KG1 (cell line): ENCODE data around the gene MDP1.

ENCODE experiments used
- DNase-seq: peaks from one replicate; lab custom pipeline; 2025; lab: John Stamatoyannopoulos, UW

The MDP1 gene

DNA sequence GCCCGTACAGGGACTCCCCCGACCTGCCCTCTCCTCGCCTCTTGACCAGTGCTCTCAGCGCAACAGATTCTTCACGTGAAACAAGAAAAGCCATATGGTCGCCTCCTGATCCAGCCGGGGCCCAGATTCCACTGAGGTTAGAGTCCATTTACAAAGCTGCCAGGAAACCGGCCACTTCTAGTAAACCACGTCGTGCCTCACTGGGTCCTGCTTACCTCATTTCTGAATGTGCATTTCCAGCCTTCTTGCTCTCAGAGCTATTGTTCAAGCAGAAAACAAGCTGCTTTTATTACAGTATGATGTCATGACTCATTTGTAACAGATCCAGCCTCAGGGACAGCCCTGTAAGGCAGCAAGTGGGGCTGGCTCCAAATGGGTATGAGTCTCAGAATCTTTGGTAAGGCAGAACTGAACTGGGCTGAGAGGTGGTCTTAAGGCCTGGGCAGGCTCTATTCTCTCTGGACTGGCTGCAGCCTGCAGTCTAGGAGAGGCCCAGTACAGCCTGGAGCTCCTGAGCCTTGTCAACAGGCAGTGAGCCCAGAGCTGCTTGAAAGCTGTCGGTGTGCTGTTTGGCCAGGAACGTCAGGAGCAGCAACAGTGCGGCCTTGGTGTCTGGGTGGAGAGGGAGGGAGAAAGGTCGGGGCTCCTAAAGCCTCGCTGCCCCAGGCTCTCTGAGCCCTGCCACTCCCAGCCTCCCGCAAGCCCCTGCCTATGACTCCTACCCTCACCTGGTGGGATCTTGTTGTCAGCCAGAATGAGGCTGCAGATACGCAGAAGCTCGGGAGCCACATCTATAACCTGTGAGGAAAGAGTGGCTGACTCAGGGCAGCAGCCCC, 35.7 kb downstream of the MDP1 start:
- no peak for DNase-seq

DNA sequence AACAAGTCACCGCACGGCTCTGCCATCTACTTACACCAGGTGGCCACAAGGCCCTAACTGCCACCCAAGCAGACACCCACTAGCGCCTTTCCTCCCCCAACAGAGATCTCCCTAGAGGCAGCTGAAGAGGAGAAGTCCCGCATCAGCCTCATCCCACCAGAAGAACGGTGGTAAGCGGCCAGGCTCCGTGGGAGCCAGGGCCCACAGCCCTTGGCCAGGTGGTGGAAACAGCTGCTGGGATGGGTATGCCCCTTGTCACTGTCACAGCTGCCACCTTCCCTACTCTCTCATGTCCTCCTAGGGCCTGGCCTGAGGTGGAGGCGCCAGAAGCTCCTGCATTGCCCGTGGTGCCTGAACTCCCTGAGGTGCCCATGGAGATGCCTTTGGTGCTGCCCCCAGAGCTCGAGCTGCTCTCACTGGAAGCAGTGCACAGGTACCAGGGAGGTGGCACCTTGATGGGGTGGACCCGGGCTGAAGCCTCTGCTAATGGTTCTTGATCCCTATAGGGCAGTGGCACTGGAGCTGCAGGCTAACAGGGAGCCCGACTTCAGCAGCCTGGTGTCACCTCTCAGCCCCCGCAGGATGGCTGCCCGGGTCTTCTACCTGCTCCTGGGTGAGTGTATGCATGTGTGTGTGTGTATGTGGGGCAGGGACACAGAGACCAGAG, 36.4 kb downstream of the MDP1 start:
- no peak for DNase-seq

DNA sequence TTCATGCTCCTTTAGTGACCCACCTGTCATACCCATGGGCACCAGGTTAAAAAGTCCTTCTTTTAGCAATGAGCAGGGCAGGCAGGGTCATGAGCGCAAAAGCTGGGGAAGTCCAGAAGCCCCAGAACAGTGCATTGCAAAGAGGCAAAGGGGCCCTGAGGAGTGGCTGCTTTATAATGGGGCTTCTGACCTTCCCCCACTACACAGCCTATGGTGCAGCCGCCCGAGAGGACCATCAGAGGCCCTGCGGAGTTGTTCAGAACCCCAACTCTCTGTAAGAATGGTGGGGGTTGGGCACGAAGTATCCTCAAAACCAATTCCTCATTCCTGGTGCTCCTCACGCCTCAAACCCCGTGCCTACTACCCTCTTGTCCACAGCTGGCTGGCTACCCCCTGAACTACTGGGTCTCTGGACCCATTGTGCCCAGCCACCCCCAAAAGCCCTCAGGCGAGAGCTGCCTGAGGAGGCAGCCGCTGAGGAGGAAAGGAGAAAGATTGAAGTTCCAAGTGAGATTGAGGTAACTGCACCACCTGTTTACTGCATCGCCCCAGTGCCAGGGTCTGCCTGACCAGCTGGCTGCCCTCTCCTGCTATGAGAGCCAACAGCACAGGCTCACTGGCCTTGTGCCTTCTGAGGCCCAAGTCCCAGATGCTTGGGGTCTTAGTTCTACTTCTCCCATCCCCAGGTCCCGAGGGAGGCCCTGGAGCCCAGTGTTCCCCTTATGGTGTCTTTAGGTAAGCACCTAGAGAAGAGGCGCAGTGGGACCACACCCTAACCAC, 37.3 kb downstream of the MDP1 start:
- DNase-seq = no peak

DNA sequence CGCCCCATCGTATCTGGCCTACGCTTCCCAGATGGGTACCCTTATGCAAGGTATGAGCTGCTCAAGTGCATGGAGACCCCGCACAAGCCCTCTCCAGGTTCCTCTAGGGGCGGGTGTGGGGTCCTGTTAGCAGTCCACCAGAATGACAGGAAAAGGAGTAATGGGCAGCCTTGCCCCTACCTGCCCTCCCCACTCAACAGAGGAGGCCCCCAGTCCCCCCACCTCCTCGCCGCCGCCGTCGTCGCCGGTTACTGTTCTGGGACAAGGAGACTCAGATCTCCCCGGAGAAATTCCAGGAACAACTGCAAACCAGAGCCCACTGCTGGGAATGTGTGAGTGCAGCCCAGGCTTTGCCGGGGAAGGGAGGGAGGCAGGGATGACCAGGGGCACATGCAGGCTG, 38.0 kb downstream of the MDP1 start:
- DNase-seq = no peak

DNA sequence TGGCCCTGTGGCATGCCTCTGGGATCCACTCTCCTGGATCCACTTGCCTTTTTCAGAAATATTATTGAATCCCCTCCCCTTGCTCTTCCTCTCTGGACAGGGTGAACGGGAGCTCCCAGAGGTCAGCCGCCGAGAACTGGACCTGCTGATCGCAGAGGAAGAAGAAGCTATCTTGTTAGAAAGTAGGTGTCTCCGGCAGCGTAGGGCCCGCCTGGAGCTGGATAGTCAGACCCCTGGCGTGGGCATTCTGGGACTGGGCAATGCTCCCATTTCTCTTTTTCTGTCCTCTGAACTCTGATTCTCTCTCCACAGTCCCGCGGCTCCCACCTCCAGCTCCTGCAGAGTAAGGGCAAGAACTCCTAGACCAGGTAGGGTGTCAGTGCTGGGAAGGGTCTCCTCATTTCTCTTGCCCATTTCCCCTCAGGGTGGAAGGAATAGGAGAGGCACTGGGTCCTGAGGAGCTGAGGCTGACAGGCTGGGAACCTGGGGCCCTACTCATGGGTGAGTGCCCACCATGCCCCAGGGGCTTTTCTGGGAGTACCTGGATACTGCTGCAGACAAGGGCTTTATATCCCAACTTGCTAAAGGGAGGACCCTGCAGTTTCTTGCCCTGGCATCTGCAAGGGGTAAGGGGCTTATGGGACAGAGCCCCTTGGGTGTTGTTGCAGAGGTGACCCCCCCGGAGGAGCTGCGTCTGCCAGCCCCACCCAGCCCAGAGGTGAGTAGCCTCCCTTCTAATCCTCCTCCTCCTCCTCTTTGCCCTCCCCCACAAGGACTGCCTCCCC, 38.6 kb downstream of the MDP1 start:
- no peak for DNase-seq

DNA sequence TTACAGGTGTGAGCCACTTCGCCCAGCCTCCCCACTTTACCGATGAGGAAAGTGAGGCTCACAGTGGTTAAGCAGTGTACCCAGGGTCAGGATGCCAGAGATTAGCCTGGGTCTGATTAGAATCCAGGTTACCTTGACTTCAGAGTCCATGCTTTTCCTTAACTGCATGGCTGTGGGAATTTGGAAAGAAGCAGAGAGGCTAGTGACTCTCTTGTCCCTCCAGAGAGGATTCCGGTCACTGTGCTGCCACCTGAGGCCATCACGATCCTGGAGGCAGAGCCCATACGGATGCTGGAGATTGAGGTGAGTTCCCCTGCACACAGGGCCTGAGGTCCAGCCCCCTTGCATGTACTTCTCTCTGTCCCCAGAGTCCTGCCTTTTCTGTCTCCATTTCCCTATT, 39.3 kb downstream of the MDP1 start:
- DNase-seq = no peak

DNA sequence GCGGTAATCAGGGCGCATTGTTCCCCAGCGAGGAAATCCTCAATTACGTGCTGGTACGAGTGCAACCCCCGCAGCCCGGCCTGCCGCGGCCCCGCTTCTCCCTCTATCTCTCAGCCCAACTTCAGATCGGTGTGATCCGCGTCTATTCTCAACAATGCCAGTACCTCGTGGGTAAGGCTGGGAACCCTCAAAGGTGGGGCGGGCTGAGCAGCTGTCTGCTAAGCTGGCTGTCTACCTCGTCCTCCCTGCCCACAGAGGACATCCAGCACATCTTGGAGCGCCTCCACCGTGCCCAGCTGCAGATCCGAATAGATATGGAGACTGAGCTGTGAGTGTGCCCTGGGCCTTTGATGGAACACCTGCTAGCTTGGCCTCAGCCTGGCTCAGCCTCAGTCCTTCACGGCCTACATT, 43.0 kb downstream of the MDP1 start:
- DNase-seq = no peak

DNA sequence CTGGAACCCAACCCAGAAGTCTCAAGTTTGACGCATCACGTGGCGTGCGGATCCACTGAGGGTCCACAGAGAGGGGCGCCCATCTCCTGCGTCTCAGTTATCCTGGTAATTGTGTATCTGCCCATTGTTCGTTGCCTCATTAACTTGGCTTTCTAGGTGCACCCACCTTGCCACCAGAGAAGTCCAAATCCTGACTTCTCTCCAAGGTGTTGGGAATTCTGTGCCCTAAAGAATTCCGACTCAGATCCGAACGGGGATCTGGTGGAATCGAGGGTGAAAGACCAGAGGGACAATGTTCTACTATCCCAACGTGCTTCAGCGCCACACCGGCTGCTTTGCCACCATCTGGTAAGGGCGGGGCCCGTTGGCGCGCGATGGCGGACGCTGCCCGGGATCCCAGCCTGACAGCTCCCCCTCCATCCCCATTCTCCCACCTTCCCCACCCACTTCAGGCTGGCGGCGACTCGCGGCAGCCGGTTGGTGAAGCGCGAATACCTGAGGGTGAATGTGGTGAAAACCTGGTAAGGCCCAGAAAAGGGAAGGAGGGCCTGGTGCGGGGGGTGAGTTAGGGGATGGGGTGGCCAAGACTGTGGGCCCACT, 43.5 kb downstream of the MDP1 start:
- DNase-seq = no peak

DNA sequence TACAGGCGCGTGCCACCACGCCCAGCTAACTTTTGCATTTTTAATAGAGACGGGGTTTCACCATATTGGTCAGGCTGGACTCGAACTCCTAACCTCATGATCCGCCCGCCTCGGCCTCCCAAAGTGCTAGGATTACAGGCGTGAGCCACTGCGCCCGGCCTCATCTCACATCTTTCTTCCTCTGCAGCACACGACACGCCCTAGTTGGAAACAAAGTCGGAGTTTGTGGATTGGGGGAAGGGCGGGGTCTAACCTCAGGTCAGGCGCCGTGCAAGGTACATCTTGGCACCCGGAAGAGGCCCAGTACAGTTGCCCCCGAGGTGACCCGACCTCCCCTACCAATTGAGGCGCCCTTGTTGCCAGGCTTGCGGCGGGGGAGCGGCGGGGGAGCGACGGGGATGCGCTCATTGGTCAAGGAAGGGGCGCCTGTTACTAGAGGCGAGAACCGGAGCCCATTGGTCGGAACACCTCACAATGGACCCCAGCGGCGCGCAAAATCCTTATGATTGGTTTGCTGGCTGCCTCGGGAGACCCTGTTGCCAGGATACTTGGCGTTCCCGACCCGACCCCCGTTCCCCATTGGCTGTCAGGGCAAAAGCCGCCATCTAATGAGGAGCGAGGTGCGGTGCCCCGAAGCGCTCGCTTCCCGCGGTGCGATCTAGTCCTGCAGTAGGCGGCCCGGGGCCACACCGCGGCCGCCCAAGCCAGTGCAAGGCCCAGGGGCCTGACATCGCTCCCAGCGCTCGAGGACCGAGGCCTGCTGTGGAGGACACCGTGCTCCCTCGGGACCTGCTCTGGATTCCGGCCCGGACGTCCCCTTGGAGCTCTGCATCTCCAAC, 44.2 kb downstream of the MDP1 start, which contains the start of gene REC8:
Gene REC8, plus strand, starts transcription at position 659 of the 839 bp plus-strand sequence. CDS start 473 bp downstream, outside the sequence.
- DNase-seq = no peak

DNA sequence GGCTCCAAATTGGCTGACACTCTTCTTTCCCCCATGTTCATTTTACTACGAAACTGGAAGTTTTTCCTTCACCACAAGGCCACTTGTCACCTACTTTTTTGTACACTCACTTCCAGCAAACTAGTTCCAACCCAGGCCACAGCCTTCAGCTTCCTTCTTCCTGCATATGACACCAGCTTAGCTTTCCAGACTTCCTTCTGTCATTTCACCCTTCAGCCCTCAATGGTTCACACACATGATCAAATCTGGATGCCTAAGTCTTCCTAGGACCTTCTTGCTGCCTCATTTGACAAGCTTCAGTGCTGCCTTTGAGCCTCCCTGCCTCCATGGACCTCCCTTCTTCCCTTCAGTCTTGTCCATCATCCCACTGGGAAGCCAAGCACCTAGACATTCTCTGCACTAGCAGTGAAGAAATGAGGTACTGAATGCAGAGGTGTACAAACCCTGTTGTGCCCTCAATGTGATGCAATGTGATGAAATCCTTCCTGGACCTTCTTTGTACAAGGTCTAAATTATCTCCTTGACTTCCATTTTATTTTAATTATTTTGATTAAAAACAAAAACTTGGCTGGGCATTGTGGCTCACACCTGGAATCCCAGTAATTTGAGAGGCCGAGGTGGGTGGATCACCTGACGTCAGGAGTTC, 48.3 kb downstream of the MDP1 start:
- DNase-seq = no peak

DNA sequence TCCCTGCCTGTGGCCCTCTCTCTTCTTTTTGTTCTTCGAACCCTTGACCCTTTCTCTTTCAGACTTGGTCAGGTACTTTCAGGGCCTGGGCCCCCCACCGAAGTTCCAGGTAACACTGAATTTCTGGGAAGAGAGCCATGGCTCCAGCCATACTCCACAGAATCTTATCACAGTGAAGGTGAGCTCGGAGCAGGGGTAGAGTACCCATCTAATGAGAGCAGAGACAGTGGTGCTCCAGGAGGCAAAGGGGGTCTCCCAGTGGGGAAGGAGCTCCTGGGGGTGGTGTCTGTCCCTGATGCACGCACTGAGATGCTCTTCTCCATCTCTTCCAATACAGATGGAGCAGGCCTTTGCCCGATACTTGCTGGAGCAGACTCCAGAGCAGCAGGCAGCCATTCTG, 50.1 kb downstream of the MDP1 start:
- DNase-seq = no peak

DNA sequence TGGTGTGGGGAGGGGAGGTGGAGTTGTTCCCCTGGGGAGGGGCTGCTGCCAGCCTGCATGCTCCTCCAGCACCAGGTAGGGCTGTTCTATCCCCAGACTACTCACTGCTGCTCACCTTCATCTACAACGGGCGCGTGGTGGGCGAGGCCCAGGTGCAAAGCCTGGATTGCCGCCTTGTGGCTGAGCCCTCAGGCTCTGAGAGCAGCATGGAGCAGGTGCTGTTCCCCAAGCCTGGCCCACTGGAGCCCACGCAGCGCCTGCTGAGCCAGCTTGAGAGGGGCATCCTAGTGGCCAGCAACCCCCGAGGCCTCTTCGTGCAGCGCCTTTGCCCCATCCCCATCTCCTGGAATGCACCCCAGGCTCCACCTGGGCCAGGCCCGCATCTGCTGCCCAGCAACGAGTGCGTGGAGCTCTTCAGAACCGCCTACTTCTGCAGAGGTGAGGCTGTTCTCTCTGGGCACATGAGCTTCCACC, 51.3 kb downstream of the MDP1 start:
- DNase-seq = no peak
